Activated CD8-positive, alpha-beta T cell treated with anti-CD3 and anti-CD28 coated beads, Interleukin-2, amount 10 ng/mL, durations not matched to agents 7 days and 5 days (primary cell): ENCODE data around the gene VANGL1. TPM values are rescaled to one million over a fixed set of nuclear protein-coding genes. Genes with fewer than 3 reads are reported as not detected.
A peak's percentile ranks its signal among the peaks of the same experiment; 100 is the strongest.

ENCODE experiments used
- ATAC-seq: fragments of 150-1000 bp; cut with Tn5 transposase; one replicate; pipeline ENCODE4 v1.10.0; 2021; ENCODE audit warnings: moderate library complexity
- CTCF ChIA-PET: fragments of 350-600 bp; sonication (Branson Sonifier 250); formaldehyde crosslinking; loops from one replicate; lab custom pipeline; 2021; ENCODE audit warnings: antibody characterized with exemption; lab: Charles Lee
- POLR2A ChIA-PET: fragments of 350-600 bp; sonication (Branson Sonifier 250); formaldehyde crosslinking; loops from one replicate; lab custom pipeline; 2021; ENCODE audit warnings: antibody characterized with exemption; lab: Charles Lee
- DNase-seq: peaks from one replicate; pipeline ENCODE4 v3.0.0-alpha.2; 2020
- H3K27ac Mint-ChIP-seq: one replicate; pipeline ENCODE4 v1.8.0; 2021; ENCODE audit warnings: mild to moderate bottlenecking, mixed read lengths
- H3K27me3 Mint-ChIP-seq: one replicate; pipeline ENCODE4 v1.8.0; 2021; ENCODE audit warnings: low read depth, mixed read lengths
- H3K36me3 Mint-ChIP-seq: one replicate; pipeline ENCODE4 v1.8.0; 2021; ENCODE audit warnings: low read depth, mixed read lengths
- H3K4me1 Mint-ChIP-seq: one replicate; pipeline ENCODE4 v1.8.0; 2021; ENCODE audit warnings: low read depth, mixed read lengths
- H3K4me3 Mint-ChIP-seq: one replicate; pipeline ENCODE4 v1.8.0; 2021; ENCODE audit warnings: mild to moderate bottlenecking, mixed read lengths
- H3K9me3 Mint-ChIP-seq: one replicate; pipeline ENCODE4 v1.8.0; 2022; ENCODE audit warnings: mixed read lengths; ENCODE audit not compliant: insufficient read depth
- total RNA-seq, 2 experiments: library from RNA; stranded (reverse); gene quantifications; one replicate each; pipeline ENCODE4 v1.2.3, GENCODE V29; 2021

The VANGL1 gene
- total RNA-seq, 2 experiments from 2014 or later = 14.1 to 14.8 TPM

GRCh38 chr1:115687744-115688143 lies 46.0 kb downstream of the VANGL1 start:
- ATAC-seq (no peak), DNase-seq (no peak)
- POLR2A ChIA-PET = no interaction called here
- CTCF ChIA-PET = interaction anchor here (1.4 kb wide), 1 partner anchor 19 kb away, joined by 4 read pairs; no protein-coding TSS in a partner anchor
- no peaks in the 10 kb centered on the region for H3K27me3 Mint-ChIP-seq
- peaks cover 29% of the 10 kb centered on the region for H3K36me3 Mint-ChIP-seq
- peaks cover 10% of the 10 kb centered on the region for H3K4me1 Mint-ChIP-seq
- no peak overlapping the region for H3K4me3 Mint-ChIP-seq
- H3K27ac Mint-ChIP-seq = no peak overlapping the region
- no peaks in the 10 kb centered on the region for H3K9me3 Mint-ChIP-seq

- Mint-ChIP-seq H3K27me3 (no peaks in the 10 kb centered on the region), H3K4me3 (no peak overlapping the region), H3K9me3 (no peaks in the 10 kb centered on the region), H3K27ac (no peak overlapping the region), H3K36me3 (peaks cover 7% of the 10 kb centered on the region), H3K4me1 (no peaks in the 10 kb centered on the region)
- ATAC-seq = no peak
- DNase-seq = no peak
- POLR2A ChIA-PET = no interaction called here
- CTCF ChIA-PET = no interaction called here
These were observed 49.2 kb downstream of the VANGL1 start for GRCh38 chr1:115690972-115691371.

GRCh38 chr1:115692224-115692623 lies 50.5 kb downstream of the VANGL1 start:
- CTCF ChIA-PET = no interaction called here
- H3K4me1 Mint-ChIP-seq = no peaks in the 10 kb centered on the region

DNA sequence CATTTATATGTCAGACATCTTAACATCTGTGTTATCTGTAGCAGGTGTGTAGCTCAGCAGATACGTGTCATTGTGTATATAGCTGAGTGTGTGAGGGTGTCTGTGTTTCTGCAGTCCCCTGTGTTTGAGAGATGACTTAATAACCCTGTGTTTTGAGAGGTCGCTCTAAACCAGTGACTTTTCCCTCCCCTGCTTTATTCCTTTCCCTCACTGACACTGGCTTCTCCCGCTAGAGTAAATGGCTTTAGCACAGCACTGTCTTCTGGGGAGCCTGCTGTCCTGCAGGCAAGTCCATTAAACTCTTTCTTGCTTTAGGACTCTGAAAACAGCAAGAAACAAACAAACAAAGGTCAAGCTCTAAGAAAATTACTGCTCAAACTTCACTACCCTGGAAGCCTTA lies 53.0 kb downstream of the VANGL1 start:
- H3K27ac Mint-ChIP-seq = no peak overlapping the region
- CTCF ChIA-PET = interaction anchor here (3.1 kb wide), 1 partner anchor 11 kb away, joined by 11 read pairs; no protein-coding TSS in a partner anchor
- POLR2A ChIA-PET = no interaction called here
- DNase-seq (no peak), ATAC-seq (no peak)
- H3K27me3 Mint-ChIP-seq = peaks cover 7% of the 10 kb centered on the region
- peaks cover 5% of the 10 kb centered on the region for H3K36me3 Mint-ChIP-seq
- H3K9me3 Mint-ChIP-seq = no peaks in the 10 kb centered on the region
- H3K4me3 Mint-ChIP-seq = no peak overlapping the region
- no peaks in the 10 kb centered on the region for H3K4me1 Mint-ChIP-seq

More at GRCh38 chr1:115692224-115692623, 50.5 kb downstream of the VANGL1 start:
- H3K27ac Mint-ChIP-seq = no peak overlapping the region
- DNase-seq (no peak), ATAC-seq (no peak)
- H3K27me3 Mint-ChIP-seq = no peaks in the 10 kb centered on the region
- H3K4me3 Mint-ChIP-seq = no peak overlapping the region
- POLR2A ChIA-PET = no interaction called here
- H3K36me3 Mint-ChIP-seq = peaks cover 7% of the 10 kb centered on the region
- H3K9me3 Mint-ChIP-seq = no peaks in the 10 kb centered on the region

- Mint-ChIP-seq H3K36me3 (peaks cover 2% of the 10 kb centered on the region), H3K9me3 (no peaks in the 10 kb centered on the region), H3K27me3 (peaks cover 12% of the 10 kb centered on the region), H3K4me1 (no peaks in the 10 kb centered on the region), H3K4me3 (no peak overlapping the region), H3K27ac (no peak overlapping the region)
- ATAC-seq (no peak), DNase-seq (no peak)
- POLR2A ChIA-PET = no interaction called here
- CTCF ChIA-PET = no interaction called here
These were observed 55.8 kb downstream of the VANGL1 start for GRCh38 chr1:115697619-115698018.

DNA sequence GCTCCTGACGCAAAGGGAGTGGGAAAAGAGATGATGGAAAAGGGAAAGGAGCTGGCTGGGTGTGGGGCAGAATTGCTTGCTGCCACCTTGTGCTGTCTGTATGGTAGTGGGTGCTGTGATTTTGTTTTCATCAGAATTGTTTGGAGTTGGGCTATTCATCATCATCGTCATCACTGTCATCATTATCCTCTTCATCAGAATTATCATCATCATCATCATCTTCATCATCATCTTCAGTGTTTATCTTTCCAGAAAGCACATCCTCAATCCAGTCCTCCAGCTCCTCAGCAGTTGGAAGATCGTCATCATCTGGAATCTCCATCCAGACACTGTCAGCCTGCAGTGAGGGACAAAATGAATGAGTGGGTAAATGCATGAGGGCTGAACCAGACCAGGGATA lies 59.3 kb downstream of the VANGL1 start:
- Mint-ChIP-seq H3K36me3 (no peaks in the 10 kb centered on the region), H3K27me3 (peaks cover 12% of the 10 kb centered on the region), H3K4me1 (no peaks in the 10 kb centered on the region), H3K4me3 (no peak overlapping the region), H3K9me3 (no peaks in the 10 kb centered on the region), H3K27ac (no peak overlapping the region)
- POLR2A ChIA-PET = no interaction called here
- DNase-seq (no peak), ATAC-seq (no peak)
- CTCF ChIA-PET = interaction anchor here (0.9 kb wide), 1 partner anchor 12 kb away, joined by 3 read pairs; no protein-coding TSS in a partner anchor

DNA sequence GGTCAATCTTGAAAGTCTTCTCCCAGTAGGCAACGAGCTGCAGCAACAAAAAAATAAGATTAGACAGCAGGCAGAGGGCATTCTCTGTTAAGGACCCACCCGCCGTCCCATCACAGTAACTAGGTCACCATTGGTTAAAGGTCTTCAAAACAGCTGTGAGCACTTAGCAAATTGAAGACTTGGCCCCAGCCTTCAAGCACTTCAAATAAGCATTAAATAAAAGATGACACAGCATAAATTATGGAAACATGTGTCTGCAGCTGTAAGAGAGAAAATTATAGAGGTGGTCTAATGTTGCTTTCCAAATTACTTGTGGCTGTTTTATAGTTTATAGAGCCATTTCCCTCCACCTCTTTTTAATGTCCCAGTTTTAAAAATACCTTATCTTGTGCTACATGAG lies 61.2 kb downstream of the VANGL1 start:
- ATAC-seq = no peak
- no peak overlapping the region for H3K27ac Mint-ChIP-seq
- DNase-seq = no peak
- ChIA-PET POLR2A (no interaction called here), CTCF (interaction anchor here (0.8 to 1.4 kb wide), 2 partner anchors 69 to 94 kb away, joined by 3 to 4 read pairs; no protein-coding TSS in a partner anchor)
- H3K9me3 Mint-ChIP-seq = no peaks in the 10 kb centered on the region
- H3K4me3 Mint-ChIP-seq = no peak overlapping the region
- H3K27me3 Mint-ChIP-seq = peaks cover 14% of the 10 kb centered on the region
- H3K4me1 Mint-ChIP-seq = no peaks in the 10 kb centered on the region
- H3K36me3 Mint-ChIP-seq = no peaks in the 10 kb centered on the region

DNA sequence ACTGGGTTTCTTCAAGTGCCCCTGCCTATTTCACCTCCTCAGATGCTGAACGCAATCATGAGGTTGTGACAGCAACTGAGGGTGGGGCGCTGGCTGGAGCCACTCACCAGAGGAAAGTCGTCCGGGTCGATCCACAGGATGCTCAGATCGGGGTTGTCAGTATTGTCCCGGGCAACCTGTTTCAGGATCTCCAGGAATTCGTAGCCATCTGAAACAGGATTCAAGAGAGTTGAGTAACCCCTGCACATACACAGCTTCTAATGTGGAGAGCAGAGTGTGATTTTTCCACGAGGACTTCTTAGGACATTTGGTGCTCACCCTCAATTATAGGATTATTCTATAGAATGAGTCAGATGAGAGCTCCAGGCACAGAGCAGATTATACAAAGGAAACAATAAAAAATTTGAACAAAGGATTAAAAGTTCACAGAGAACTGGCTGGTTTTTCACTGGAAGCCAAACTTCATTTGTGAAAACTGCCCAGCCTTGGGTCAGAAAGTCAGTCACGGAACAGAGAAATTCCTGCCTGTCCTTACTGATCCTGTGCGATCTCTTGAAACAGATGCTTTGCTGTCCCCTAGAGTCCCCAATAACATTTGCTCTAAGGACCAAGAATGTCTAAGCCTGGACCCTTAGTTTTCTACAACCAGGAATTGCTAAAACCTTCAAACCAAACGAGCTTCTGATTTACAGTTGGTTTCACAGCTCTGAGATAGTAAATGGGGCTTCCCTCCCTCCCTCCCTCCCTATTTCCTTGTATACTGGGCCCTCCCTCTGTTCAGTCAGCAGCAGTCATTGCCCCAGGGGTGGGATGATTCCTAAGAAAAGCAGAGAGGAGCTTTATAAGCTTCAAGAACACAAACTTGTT lies 63.5 kb downstream of the VANGL1 start:
- Mint-ChIP-seq H3K36me3 (no peaks in the 10 kb centered on the region), H3K27ac (no peak overlapping the region), H3K4me3 (no peak overlapping the region), H3K27me3 (peaks cover 16% of the 10 kb centered on the region), H3K4me1 (no peaks in the 10 kb centered on the region), H3K9me3 (no peaks in the 10 kb centered on the region)
- no peak for ATAC-seq
- no peak for DNase-seq
- CTCF ChIA-PET = interaction anchor here (0.8 to 3.9 kb wide), 10 partner anchors 11 to 568 kb away, joined by 3 to 57 read pairs (median 9); partner anchors contain the start of gene VANGL1
- POLR2A ChIA-PET = no interaction called here

DNA sequence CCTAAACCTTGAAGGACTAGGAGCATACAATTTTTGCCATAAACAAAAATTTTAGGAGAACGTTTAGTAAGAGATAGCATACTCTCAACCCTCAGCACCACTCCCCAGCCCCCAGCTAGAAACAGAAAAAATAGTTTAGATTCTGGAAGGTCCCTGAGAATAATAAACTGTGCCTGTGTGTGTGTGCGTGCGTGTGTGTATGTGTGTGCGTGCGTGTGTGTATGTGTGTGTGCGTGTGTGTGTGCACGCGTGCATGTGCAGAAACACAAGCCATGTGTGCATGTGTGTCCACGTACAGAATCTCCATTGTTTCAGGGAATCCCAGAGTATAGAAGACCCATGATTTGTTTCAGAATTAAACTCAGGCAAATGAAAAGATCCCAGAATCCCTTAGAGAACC lies 64.2 kb downstream of the VANGL1 start:
- POLR2A ChIA-PET = no interaction called here
- no peak for DNase-seq
- no peak overlapping the region for H3K4me3 Mint-ChIP-seq
- no peaks in the 10 kb centered on the region for H3K4me1 Mint-ChIP-seq
- H3K36me3 Mint-ChIP-seq = no peaks in the 10 kb centered on the region
- H3K9me3 Mint-ChIP-seq = no peaks in the 10 kb centered on the region
- no peak overlapping the region for H3K27ac Mint-ChIP-seq
- H3K27me3 Mint-ChIP-seq = peaks cover 16% of the 10 kb centered on the region
- no peak for ATAC-seq
- CTCF ChIA-PET = interaction anchor here (0.7 to 3.9 kb wide), 30 partner anchors 11 to 568 kb away, joined by 3 to 57 read pairs (median 4); partner anchors contain the start of gene VANGL1

DNA sequence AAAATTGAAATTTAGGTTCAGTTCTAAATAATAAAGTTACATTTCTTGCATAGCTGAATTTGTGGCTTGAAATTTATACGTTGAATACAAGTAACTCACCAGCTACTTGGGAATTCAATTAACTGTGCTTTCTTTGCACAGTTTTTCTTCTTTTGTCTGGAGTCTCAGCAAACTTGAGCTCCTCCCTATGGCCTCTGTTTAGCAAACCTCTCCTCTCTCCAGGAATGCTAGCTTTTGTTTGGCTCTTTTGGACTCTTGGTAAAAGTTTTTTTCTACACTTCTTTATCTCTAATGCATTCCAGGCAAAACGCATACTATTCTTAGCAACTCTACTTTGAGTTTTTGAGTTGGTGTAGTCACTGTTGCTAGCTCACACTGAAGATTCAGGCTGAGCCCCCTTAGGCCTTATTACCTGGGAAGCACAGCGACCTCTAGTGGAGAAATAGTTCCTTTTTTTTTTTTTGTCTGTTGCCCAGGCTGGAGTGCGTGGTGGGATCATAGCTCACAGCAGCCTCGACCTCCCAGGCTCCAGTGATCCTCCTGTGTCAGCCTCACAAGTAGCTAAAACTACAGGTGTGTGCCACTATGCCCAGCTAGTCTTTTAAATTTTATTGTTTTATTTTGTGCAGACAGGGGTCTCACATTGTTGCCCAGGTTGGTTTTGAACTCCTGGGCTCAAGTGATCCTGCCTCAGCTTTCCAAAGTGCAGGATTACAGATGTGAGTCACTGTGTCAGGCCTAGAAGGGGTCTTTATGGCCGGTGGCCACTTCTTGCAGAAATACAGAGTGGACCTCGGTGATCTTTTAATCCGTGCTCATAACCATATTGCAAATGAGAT lies 65.0 kb downstream of the VANGL1 start:
- H3K36me3 Mint-ChIP-seq = no peaks in the 10 kb centered on the region
- H3K4me3 Mint-ChIP-seq = no peak overlapping the region
- POLR2A ChIA-PET = no interaction called here
- H3K27me3 Mint-ChIP-seq = peaks cover 11% of the 10 kb centered on the region
- CTCF ChIA-PET = interaction anchor here (0.7 to 3.9 kb wide), 35 partner anchors 10 to 569 kb away, joined by 3 to 57 read pairs (median 4); partner anchors contain the start of gene VANGL1
- H3K27ac Mint-ChIP-seq = no peak overlapping the region
- H3K4me1 Mint-ChIP-seq = no peaks in the 10 kb centered on the region
- no peak for ATAC-seq
- no peaks in the 10 kb centered on the region for H3K9me3 Mint-ChIP-seq
- peak; percentile 23 for DNase-seq

GRCh38 chr1:115710859-115711624 lies 69.3 kb downstream of the VANGL1 start:
- POLR2A ChIA-PET = interaction anchor here (0.7 kb wide), 1 partner anchor 301 kb away, joined by 3 read pairs; no protein-coding TSS in a partner anchor
- no peaks in the 10 kb centered on the region for H3K9me3 Mint-ChIP-seq
- H3K27me3 Mint-ChIP-seq = peaks cover 11% of the 10 kb centered on the region
- ATAC-seq = no peak
- DNase-seq = no peak
- CTCF ChIA-PET = interaction anchor here (0.6 kb wide), 1 partner anchor 103 kb away, joined by 3 read pairs; no protein-coding TSS in a partner anchor
- H3K4me3 Mint-ChIP-seq = no peak overlapping the region
- no peaks in the 10 kb centered on the region for H3K4me1 Mint-ChIP-seq
- no peaks in the 10 kb centered on the region for H3K36me3 Mint-ChIP-seq
- H3K27ac Mint-ChIP-seq = no peak overlapping the region
